Measurements from ENCODE around the gene ONECUT3. TPM values are rescaled to one million over a fixed set of nuclear protein-coding genes. Genes with fewer than 3 reads are reported as not detected.
"Not testable (repeated sequence)": the region's sequence is repeated elsewhere in the genome, so short reads cannot be mapped to it uniquely, and the experiment has no call there.

The ONECUT3 gene
- under 1 TPM in 2 of 5 donors, not detected in 3; 0.03 TPM for total RNA-seq
- total RNA-seq (2013): not detected
- total RNA-seq: 0 to 0.14 (median 0) reads per million in 29 experiments

- H3K4me3 Mint-ChIP-seq: peak within 1 kb of the TSS in 1 of 3 donors; percentile 46
- H3K27me3 Mint-ChIP-seq: peaks cover 21 to 55% of the 10 kb centered on the region in 2 donors
- H3K4me1 Mint-ChIP-seq: peaks cover 11 to 22% (median 14%) of the 10 kb centered on the region in 3 donors
- Histone ChIP-seq H3K27me3 (replicated peaks in 1 of 2; ENCODE audit: control insufficient read depth in 2 of 2, extremely low read depth in 1 of 2, insufficient read depth in 2 of 2, low read length in 1 of 2) (peaks cover 10 to 87% of the 10 kb centered on the region in 2 experiments), H3K4me1 (ENCODE audit: control insufficient read depth in 1 of 2, extremely low read depth in 1 of 2, insufficient read depth in 2 of 2, low read length in 2 of 2) (peaks cover 6 to 40% of the 10 kb centered on the region in 2 experiments), H3K4me3 (ENCODE audit: control insufficient read depth in 1 of 2, extremely low read depth in 1 of 2, low read length in 1 of 2) (no peak within 1 kb of the TSS), H3K27ac (ENCODE audit: low read length) (no peak within 1 kb of the TSS), H3K9me3 (no peaks in the 10 kb centered on the region), H3K36me3 (ENCODE audit: control insufficient read depth in 2 of 2, extremely low read depth in 1 of 2, insufficient read depth in 1 of 2, low read length in 1 of 2) (no peaks in the 10 kb centered on the region)
- no peak for ATAC-seq (replicated peaks in 1 of 4)
- DNase-seq: no peak
- CTCF ChIA-PET: no interaction called here
- 5% methylated on average over 70 of the region's 77 CpGs for WGBS (ENCODE audit: insufficient coverage)
- POLR2A ChIA-PET: no interaction called here
- H3K27ac Mint-ChIP-seq: no peak within 1 kb of the TSS
- no peaks in the 10 kb centered on the region for H3K9me3 Mint-ChIP-seq
- H3K36me3 Mint-ChIP-seq: no peaks in the 10 kb centered on the region
Measured at GRCh38 chr19:1752757-1753728, at the start of gene ONECUT3. Gene ONECUT3, plus strand, starts transcription at chr19:1753506. Its CDS starts 157 bp downstream, at chr19:1753663.

GRCh38 chr19:1704339-1704738 is 49.0 kb upstream of the ONECUT3 start:
- H3K9me3 ChIP-seq: no peaks in the 10 kb centered on the region
- peaks cover 3% of the 10 kb centered on the region for H3K36me3 Mint-ChIP-seq
- CTCF ChIA-PET: no interaction called here
- no peaks in the 10 kb centered on the region for H3K36me3 ChIP-seq (ENCODE audit: control insufficient read depth in 2 of 2, extremely low read depth in 1 of 2, insufficient read depth in 1 of 2, low read length in 1 of 2)
- H3K4me1 ChIP-seq (ENCODE audit: control insufficient read depth in 1 of 2, extremely low read depth in 1 of 2, insufficient read depth in 2 of 2, low read length in 2 of 2): peaks cover 0 to 11% of the 10 kb centered on the region in 2 experiments
- H3K4me1 Mint-ChIP-seq: peaks cover 8 to 13% (median 11%) of the 10 kb centered on the region in 3 donors
- H3K4me3 Mint-ChIP-seq: no peak overlapping the region
- H3K9me3 Mint-ChIP-seq: peaks cover 3 to 17% (median 4%) of the 10 kb centered on the region in 3 donors
- peaks cover 45 to 60% of the 10 kb centered on the region in 2 donors for H3K27me3 Mint-ChIP-seq
- 90% methylated on average over 6 of the region's 6 CpGs for WGBS (ENCODE audit: insufficient coverage)
- POLR2A ChIA-PET: no interaction called here
- no peak overlapping the region for H3K27ac ChIP-seq (ENCODE audit: low read length)
- H3K27me3 ChIP-seq (replicated peaks in 1 of 2; ENCODE audit: control insufficient read depth in 2 of 2, extremely low read depth in 1 of 2, insufficient read depth in 2 of 2, low read length in 1 of 2): peaks cover under 1 to 49% of the 10 kb centered on the region in 2 experiments
- DNase-seq (no peak), ATAC-seq (replicated peaks in 1 of 4) (no peak)
- H3K4me3 ChIP-seq (ENCODE audit: control insufficient read depth in 1 of 2, extremely low read depth in 1 of 2, low read length in 1 of 2): no peak overlapping the region
- H3K27ac Mint-ChIP-seq: no peak overlapping the region

- H3K27me3 Mint-ChIP-seq: peaks cover 44 to 58% of the 10 kb centered on the region in 2 donors
- H3K9me3 Mint-ChIP-seq: peaks cover 3 to 17% (median 4%) of the 10 kb centered on the region in 3 donors
- Histone ChIP-seq H3K36me3 (ENCODE audit: control insufficient read depth in 2 of 2, extremely low read depth in 1 of 2, insufficient read depth in 1 of 2, low read length in 1 of 2) (no peaks in the 10 kb centered on the region), H3K27me3 (replicated peaks in 1 of 2; ENCODE audit: control insufficient read depth in 2 of 2, extremely low read depth in 1 of 2, insufficient read depth in 2 of 2, low read length in 1 of 2) (peaks cover 2 to 39% of the 10 kb centered on the region in 2 experiments), H3K9me3 (no peaks in the 10 kb centered on the region), H3K4me1 (ENCODE audit: control insufficient read depth in 1 of 2, extremely low read depth in 1 of 2, insufficient read depth in 2 of 2, low read length in 2 of 2) (peaks cover 0 to 11% of the 10 kb centered on the region in 2 experiments), H3K4me3 (ENCODE audit: control insufficient read depth in 1 of 2, extremely low read depth in 1 of 2, low read length in 1 of 2) (no peak overlapping the region), H3K27ac (ENCODE audit: low read length) (no peak overlapping the region)
- H3K36me3 Mint-ChIP-seq: peaks cover 3% of the 10 kb centered on the region
- 60% methylated on average over 2 of the region's 2 CpGs for WGBS (ENCODE audit: insufficient coverage)
- ChIA-PET POLR2A (no interaction called here), CTCF (no interaction called here)
- peaks cover 8 to 13% (median 11%) of the 10 kb centered on the region in 3 donors for H3K4me1 Mint-ChIP-seq
- DNase-seq (no peak), ATAC-seq (replicated peaks in 1 of 4) (no peak)
- no peak overlapping the region for H3K27ac Mint-ChIP-seq
- H3K4me3 Mint-ChIP-seq: no peak overlapping the region
Measured at GRCh38 chr19:1705367-1705766, 47.9 kb upstream of the ONECUT3 start.

- POLR2A ChIA-PET; H3K27ac Mint-ChIP-seq; H3K36me3 Mint-ChIP-seq; H3K4me1 Mint-ChIP-seq; H3K4me3 ChIP-seq (ENCODE audit: control insufficient read depth in 1 of 2, extremely low read depth in 1 of 2, low read length in 1 of 2); H3K36me3 ChIP-seq (ENCODE audit: control insufficient read depth in 2 of 2, extremely low read depth in 1 of 2, insufficient read depth in 1 of 2, low read length in 1 of 2); H3K27ac ChIP-seq (ENCODE audit: low read length); H3K4me1 ChIP-seq (ENCODE audit: control insufficient read depth in 1 of 2, extremely low read depth in 1 of 2, insufficient read depth in 2 of 2, low read length in 2 of 2); DNase-seq; H3K4me3 Mint-ChIP-seq; H3K9me3 ChIP-seq; CTCF ChIA-PET; ATAC-seq (replicated peaks in 1 of 4): not testable (repeated sequence)
- H3K27me3 ChIP-seq (replicated peaks in 1 of 2; ENCODE audit: control insufficient read depth in 2 of 2, extremely low read depth in 1 of 2, insufficient read depth in 2 of 2, low read length in 1 of 2): peaks cover 2 to 32% of the 10 kb centered on the region in 2 experiments
- peaks cover 34 to 45% of the 10 kb centered on the region in 2 donors for H3K27me3 Mint-ChIP-seq
- WGBS (ENCODE audit: insufficient coverage): 100% methylated on average over 1 of the region's 14 CpGs
- H3K9me3 Mint-ChIP-seq: peaks cover 3 to 17% (median 4%) of the 10 kb centered on the region in 3 donors
Measured at GRCh38 chr19:1706646-1707045, 46.7 kb upstream of the ONECUT3 start.

- Mint-ChIP-seq H3K36me3 (no peaks in the 10 kb centered on the region), H3K4me1 (peaks cover 0 to under 1% (median 0%) of the 10 kb centered on the region in 3 donors), H3K27me3 (peaks cover 32 to 41% of the 10 kb centered on the region in 2 donors), H3K27ac (no peak overlapping the region), H3K9me3 (peaks cover 3 to 17% (median 4%) of the 10 kb centered on the region in 3 donors), H3K4me3 (no peak overlapping the region)
- no peak for ATAC-seq (replicated peaks in 1 of 4)
- WGBS (ENCODE audit: insufficient coverage): 71% methylated on average over 1 of the region's 6 CpGs
- POLR2A ChIA-PET: no interaction called here
- no peak for DNase-seq
- Histone ChIP-seq H3K27ac (ENCODE audit: low read length) (no peak overlapping the region), H3K36me3 (ENCODE audit: control insufficient read depth in 2 of 2, extremely low read depth in 1 of 2, insufficient read depth in 1 of 2, low read length in 1 of 2) (no peaks in the 10 kb centered on the region), H3K27me3 (replicated peaks in 1 of 2; ENCODE audit: control insufficient read depth in 2 of 2, extremely low read depth in 1 of 2, insufficient read depth in 2 of 2, low read length in 1 of 2) (peaks cover 2 to 31% of the 10 kb centered on the region in 2 experiments), H3K4me1 (ENCODE audit: control insufficient read depth in 1 of 2, extremely low read depth in 1 of 2, insufficient read depth in 2 of 2, low read length in 2 of 2) (no peaks in the 10 kb centered on the region), H3K9me3 (no peaks in the 10 kb centered on the region), H3K4me3 (ENCODE audit: control insufficient read depth in 1 of 2, extremely low read depth in 1 of 2, low read length in 1 of 2) (no peak overlapping the region)
- CTCF ChIA-PET: no interaction called here
Measured at GRCh38 chr19:1707240-1707639, 46.1 kb upstream of the ONECUT3 start.

GRCh38 chr19:1713170-1713569 is 40.1 kb upstream of the ONECUT3 start:
- no peak for DNase-seq
- H3K4me3 ChIP-seq (ENCODE audit: control insufficient read depth in 1 of 2, extremely low read depth in 1 of 2, low read length in 1 of 2): no peak overlapping the region
- H3K9me3 ChIP-seq: no peaks in the 10 kb centered on the region
- H3K27me3 Mint-ChIP-seq: peaks cover 25 to 45% of the 10 kb centered on the region in 2 donors
- H3K27me3 ChIP-seq (replicated peaks in 1 of 2; ENCODE audit: control insufficient read depth in 2 of 2, extremely low read depth in 1 of 2, insufficient read depth in 2 of 2, low read length in 1 of 2): peaks cover 5 to 48% of the 10 kb centered on the region in 2 experiments
- no peaks in the 10 kb centered on the region for H3K4me1 ChIP-seq (ENCODE audit: control insufficient read depth in 1 of 2, extremely low read depth in 1 of 2, insufficient read depth in 2 of 2, low read length in 2 of 2)
- WGBS (ENCODE audit: insufficient coverage): 100% methylated on average over 1 of the region's 2 CpGs
- no peak overlapping the region for H3K27ac Mint-ChIP-seq
- peaks cover 0 to 2% (median 0%) of the 10 kb centered on the region in 3 donors for H3K4me1 Mint-ChIP-seq
- H3K36me3 Mint-ChIP-seq: no peaks in the 10 kb centered on the region
- no peak for ATAC-seq (replicated peaks in 1 of 4)
- no peak overlapping the region for H3K4me3 Mint-ChIP-seq
- peaks cover 0 to 10% (median 0%) of the 10 kb centered on the region in 3 donors for H3K9me3 Mint-ChIP-seq
- POLR2A ChIA-PET: no interaction called here
- no peak overlapping the region for H3K27ac ChIP-seq (ENCODE audit: low read length)
- CTCF ChIA-PET: no interaction called here
- H3K36me3 ChIP-seq (ENCODE audit: control insufficient read depth in 2 of 2, extremely low read depth in 1 of 2, insufficient read depth in 1 of 2, low read length in 1 of 2): no peaks in the 10 kb centered on the region
